SK-N-SH (cell line): ENCODE results near the gene BDKRB2. TPM values are rescaled to one million over a fixed set of nuclear protein-coding genes. Genes with fewer than 3 reads are reported as not detected.

Source experiments
- CTCF ChIA-PET: fragments of 300-600, 350-600 bp; formaldehyde crosslinking; extraction: SDS; loops from one replicate; lab custom pipeline; 2021; lab: Yijun Ruan, JAX
- POLR2A ChIA-PET: fragments of 350-600 bp; sonication (Branson Sonifier 250); formaldehyde crosslinking; extraction: SDS; loops from one replicate; lab custom pipeline; 2020; ENCODE audit warnings: antibody characterized with exemption, inconsistent platforms; lab: Yijun Ruan, JAX
- DNase-seq: peaks from one replicate; pipeline ENCODE4 v3.0.0; 2012
- H2AFZ ChIP-seq: fragments of 200-600 bp; sonication (generic); 2 replicates; pipeline ENCODE4 v1.8.1; 2016; ENCODE audit warnings: antibody characterized with exemption, mild to moderate bottlenecking, low read depth
- H3F3A ChIP-seq: fragments of 200-600 bp; sonication (generic); replicated peaks from 2 replicates; pipeline ENCODE3; 2016; ENCODE audit warnings: antibody characterized with exemption, mild to moderate bottlenecking; ENCODE audit not compliant: insufficient read depth
- H3K27ac ChIP-seq, 2 experiments: fragments of 200-500 bp in 1 of 2; fragments of 200-600 bp in 1 of 2; sonication (Bioruptor generic) in 1 of 2; sonication (generic), shearing (Covaris generic) in 1 of 2; 2 replicates each; pipeline versions ENCODE4 v1.5.1 to v1.6.1; 2014 to 2016; ENCODE audit warnings: low read depth in 2 of 2, inconsistent platforms in 1 of 2, low read length in 1 of 2, mild to moderate bottlenecking in 1 of 2, mixed read lengths in 1 of 2
- H3K27me3 ChIP-seq: fragments of 200-600 bp; sonication (generic), shearing (Covaris generic); 2 replicates; pipeline ENCODE4 v1.6.1; 2016; ENCODE audit warnings: mixed run types; ENCODE audit not compliant: insufficient read depth
- H3K36me3 ChIP-seq, 2 experiments: fragments of 200-500 bp in 1 of 2; fragments of 200-600 bp in 1 of 2; sonication (Bioruptor generic) in 1 of 2; sonication (generic) in 1 of 2; replicated peaks in 1 of 2; 2 replicates each; pipeline versions ENCODE3 to v1.5.1; 2014 to 2016; ENCODE audit warnings: low read length in 1 of 2, mild to moderate bottlenecking in 1 of 2; ENCODE audit not compliant: insufficient read depth in 2 of 2, control insufficient read depth in 1 of 2
- H3K4me1 ChIP-seq, 2 experiments: fragments of 200-500 bp in 1 of 2; fragments of 200-600 bp in 1 of 2; sonication (Bioruptor generic) in 1 of 2; sonication (generic), shearing (Covaris generic) in 1 of 2; 2 replicates each; pipeline versions ENCODE4 v1.5.1 to v1.6.1; 2014 to 2016; ENCODE audit warnings: low read depth in 1 of 2, low read length in 1 of 2, mixed run types in 1 of 2; ENCODE audit not compliant: insufficient read depth in 2 of 2, control insufficient read depth in 1 of 2
- H3K4me2 ChIP-seq: fragments of 200-600 bp; sonication (generic), shearing (Covaris generic); 2 replicates; pipeline ENCODE4 v1.6.1; 2017; ENCODE audit warnings: mixed run types
- H3K4me3 ChIP-seq, 2 experiments: fragments of 200-500 bp in 1 of 2; fragments of 200-600 bp in 1 of 2; sonication (Bioruptor generic) in 1 of 2; sonication (generic), shearing (Covaris generic) in 1 of 2; 2 replicates each; pipeline versions ENCODE4 v1.5.1 to v1.8.1; 2014 to 2016; ENCODE audit warnings: low read depth in 2 of 2, inconsistent platforms in 1 of 2, low read length in 1 of 2, mild to moderate bottlenecking in 1 of 2, mixed read lengths in 1 of 2, moderate library complexity in 1 of 2
- H3K79me2 ChIP-seq: fragments of 200-600 bp; sonication (generic); 2 replicates; pipeline ENCODE4 v1.8.1; 2017; ENCODE audit warnings: mild to moderate bottlenecking; ENCODE audit not compliant: insufficient read depth
- H3K9ac ChIP-seq: fragments of 200-600 bp; sonication (generic); 2 replicates; pipeline ENCODE4 v1.6.1; 2017; ENCODE audit warnings: mixed run types
- H3K9me2 ChIP-seq: fragments of 200-600 bp; sonication (generic); 2 replicates; pipeline ENCODE4 v1.6.1; 2017; ENCODE audit warnings: mixed run types
- H3K9me3 ChIP-seq: fragments of 200-600 bp; sonication (generic); 2 replicates; pipeline ENCODE4 v1.6.1; 2017; ENCODE audit warnings: mixed run types, mild to moderate bottlenecking, moderate library complexity
- H4K20me1 ChIP-seq: fragments of 200-600 bp; sonication (generic); 2 replicates; pipeline ENCODE4 v1.6.1; 2017; ENCODE audit warnings: mild to moderate bottlenecking, mixed run types; ENCODE audit not compliant: insufficient read depth
- CTCF ChIP-seq: fragments of 200-600 bp; sonication (generic); IDR thresholded peaks from 2 replicates; pipeline ENCODE4 v1.6.1; 2017; ENCODE audit warnings: antibody characterized with exemption, mild to moderate bottlenecking, moderate library complexity
- FOXJ3 ChIP-seq: sonication (generic); formaldehyde crosslinking; IDR thresholded peaks from 2 replicates; pipeline ENCODE4 v1.5.1; 2020; ENCODE audit warnings: mild to moderate bottlenecking, missing genetic modification reagents
- FOXM1 ChIP-seq: IDR thresholded peaks from 2 replicates; pipeline ENCODE4 v1.4.0; 2012; ENCODE audit warnings: low read depth, mild to moderate bottlenecking
- IRF3 ChIP-seq: fragments of 150-350 bp; IDR thresholded peaks from 2 replicates; pipeline ENCODE4 v1.6.1; 2016; ENCODE audit warnings: mild to moderate bottlenecking, low read depth, low read length
- MEF2A ChIP-seq: IDR thresholded peaks from 2 replicates; pipeline ENCODE4 v1.4.0; 2012; ENCODE audit warnings: low read depth, borderline replicate concordance
- MXI1 ChIP-seq: IDR thresholded peaks from 2 replicates; pipeline ENCODE4 v1.6.1; 2012; ENCODE audit warnings: mild to moderate bottlenecking, low read depth, low read length, improper control_type of control experiment
- NFIC ChIP-seq: IDR thresholded peaks from 2 replicates; pipeline ENCODE4 v1.4.0; 2012; ENCODE audit warnings: borderline replicate concordance
- POLR2AphosphoS5 ChIP-seq: IDR thresholded peaks from 2 replicates; pipeline ENCODE4 v1.6.1; 2012; ENCODE audit warnings: low read depth, low read length
- REST ChIP-seq: IDR thresholded peaks from 2 replicates; pipeline ENCODE4 v1.6.1; 2012; ENCODE audit warnings: mild to moderate bottlenecking, low read depth, low read length, moderate library complexity
- RXRA ChIP-seq: IDR thresholded peaks from 2 replicates; pipeline ENCODE4 v1.4.0; 2012; ENCODE audit warnings: low read depth, mild to moderate bottlenecking, borderline replicate concordance
- SIN3A ChIP-seq: IDR thresholded peaks from 2 replicates; pipeline ENCODE4 v1.6.1; 2012; ENCODE audit warnings: low read depth, mild to moderate bottlenecking, low read length, moderate library complexity, borderline replicate concordance
- SMC3 ChIP-seq: IDR thresholded peaks from 2 replicates; pipeline ENCODE4 v1.6.1; 2012; ENCODE audit warnings: low read depth, low read length, improper control_type of control experiment
- TAF1 ChIP-seq: IDR thresholded peaks from 2 replicates; pipeline ENCODE4 v1.6.1; 2012; ENCODE audit warnings: low read depth, mild to moderate bottlenecking, low read length, moderate library complexity, borderline replicate concordance
- TCF12 ChIP-seq: IDR thresholded peaks from 2 replicates; pipeline ENCODE4 v1.4.0; 2012
- YY1 ChIP-seq: IDR thresholded peaks from 2 replicates; pipeline ENCODE4 v1.4.0; 2012; ENCODE audit warnings: low read depth, mild to moderate bottlenecking
- WGBS: methylation state at CpG from one replicate; pipeline ENCODE4 v1.1.6; 2017; ENCODE audit warnings: low lambda C conversion rate; 5-methylcytosine and 5-hydroxymethylcytosine counted together
- polyA plus RNA-seq, 3 experiments: library from polyadenylated mRNA; depleted of rRNA; stranded (reverse); fragments of >200 nt; gene quantifications; 2 replicates each; pipeline ENCODE4 v1.2.3, GENCODE V29; 2012

Gene BDKRB2
- polyA plus RNA-seq, 1 of the 3 experiments (the other 2 are of a cell fraction) = 4.8 TPM

- no peaks in the 10 kb centered on the region for H3K9me2 ChIP-seq
- H3K36me3 ChIP-seq = no peaks in the 10 kb centered on the region
- peaks cover 13% of the 10 kb centered on the region; the same call in 1 of the 2 replicates for H3K79me2 ChIP-seq
- no peaks in the 10 kb centered on the region for H3K27me3 ChIP-seq
- DNase-seq = no peak
- 95% methylated on average over 3 of the region's 3 CpGs for WGBS
- no peaks in the 10 kb centered on the region for H4K20me1 ChIP-seq
- TF ChIP-seq FOXM1 (no peak), REST (peak; percentile 81), TAF1 (no peak), IRF3 (no peak), POLR2AphosphoS5 (no peak), YY1 (no peak), NFIC (no peak)
- no peak overlapping the region for H2AFZ ChIP-seq
- ChIA-PET POLR2A (no interaction called here), CTCF (interaction anchor here (0.9 to 3.9 kb wide), 4 partner anchors 72 to 208 kb away, joined by 3 to 24 read pairs (median 10); no protein-coding TSS in a partner anchor)
- H3K9ac ChIP-seq = no peak overlapping the region
- H3K4me3 ChIP-seq = no peak overlapping the region
- no peak overlapping the region for H3K4me2 ChIP-seq
- H3K9me3 ChIP-seq = no peaks in the 10 kb centered on the region
- peaks cover 11 to 19% of the 10 kb centered on the region in 2 experiments; a peak in 2 of 4 replicates for H3K4me1 ChIP-seq
- no peak overlapping the region for H3K27ac ChIP-seq
- H3F3A ChIP-seq = no peaks in the 10 kb centered on the region
These were observed 1.5 kb upstream of the BDKRB2 start for GRCh38 chr14:96203116-96203515.

GRCh38 chr14:96203635-96204034 is 1.0 kb upstream of the BDKRB2 start:
- H2AFZ ChIP-seq = 0 out of 2 replicates have a peak overlapping the region, but pooled peaks have one; percentile 80
- H3K27ac ChIP-seq = no peak overlapping the region
- DNase-seq = no peak
- ChIA-PET CTCF (interaction anchor here (0.9 to 3.9 kb wide), 4 partner anchors 71 to 208 kb away, joined by 3 to 24 read pairs (median 10); no protein-coding TSS in a partner anchor), POLR2A (no interaction called here)
- 100% methylated on average over 1 of the region's 1 CpG for WGBS
- H3K4me3 ChIP-seq = no peak overlapping the region
- H3K9me3 ChIP-seq = no peaks in the 10 kb centered on the region
- H3K9ac ChIP-seq = no peak overlapping the region
- H3K36me3 ChIP-seq = no peaks in the 10 kb centered on the region
- H3K27me3 ChIP-seq = no peaks in the 10 kb centered on the region
- no peak for TF ChIP-seq TAF1
- no peak for TF ChIP-seq MXI1
- TF ChIP-seq SMC3 = no peak
- no peak for TF ChIP-seq MEF2A
- no peak for TF ChIP-seq RXRA
- no peak for TF ChIP-seq TCF12
- no peak for TF ChIP-seq FOXJ3 (CRISPR knock-in tag)
- TF ChIP-seq POLR2AphosphoS5 = no peak
- no peak for TF ChIP-seq CTCF
- TF ChIP-seq SIN3A = no peak
- no peak for TF ChIP-seq FOXM1
- H3K4me2 ChIP-seq = peak overlapping the region; percentile 96; the same call in 1 of the 2 replicates
- no peaks in the 10 kb centered on the region for H3F3A ChIP-seq
- no peaks in the 10 kb centered on the region for H3K9me2 ChIP-seq
- H3K4me1 ChIP-seq = peaks cover 11 to 21% of the 10 kb centered on the region in 2 experiments; a peak in 2 of 4 replicates
- no peaks in the 10 kb centered on the region for H4K20me1 ChIP-seq
- peaks cover 13% of the 10 kb centered on the region; the same call in 1 of the 2 replicates for H3K79me2 ChIP-seq
